GOT3 (cell line): ENCODE results near the gene C4orf50.
"Not testable (repeated sequence)": the region's sequence is repeated elsewhere in the genome, so short reads cannot be mapped to it uniquely, and the experiment has no call there.

Experiments
- DNase-seq: peaks from one replicate; lab custom pipeline; 2025; ENCODE audit warnings: mixed read lengths; lab: John Stamatoyannopoulos, UW

Gene C4orf50

GRCh38 chr4:5969336-5969735, 48.9 kb downstream of the C4orf50 start:
- no peak for DNase-seq

DNA sequence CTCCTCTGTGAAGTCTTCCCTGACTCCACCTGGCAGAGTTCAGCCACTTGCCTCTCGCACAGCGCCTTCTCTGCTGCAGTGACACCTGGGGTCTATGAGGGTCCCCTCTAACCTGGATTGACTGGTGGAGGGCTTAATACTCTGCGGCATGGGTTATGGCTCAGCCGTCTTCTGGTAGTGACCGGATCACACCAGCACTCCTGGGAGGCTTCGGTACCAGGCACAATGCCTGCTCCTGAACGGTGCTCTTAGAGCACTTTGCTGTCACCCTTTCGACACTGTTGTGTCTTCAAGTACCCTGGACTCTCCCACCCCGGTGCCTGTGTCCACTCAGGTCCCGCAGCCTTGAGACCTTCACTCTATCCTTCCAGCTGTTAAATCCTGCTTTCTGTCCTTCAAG, 50.0 kb downstream of the C4orf50 start:
- DNase-seq = no peak

DNA sequence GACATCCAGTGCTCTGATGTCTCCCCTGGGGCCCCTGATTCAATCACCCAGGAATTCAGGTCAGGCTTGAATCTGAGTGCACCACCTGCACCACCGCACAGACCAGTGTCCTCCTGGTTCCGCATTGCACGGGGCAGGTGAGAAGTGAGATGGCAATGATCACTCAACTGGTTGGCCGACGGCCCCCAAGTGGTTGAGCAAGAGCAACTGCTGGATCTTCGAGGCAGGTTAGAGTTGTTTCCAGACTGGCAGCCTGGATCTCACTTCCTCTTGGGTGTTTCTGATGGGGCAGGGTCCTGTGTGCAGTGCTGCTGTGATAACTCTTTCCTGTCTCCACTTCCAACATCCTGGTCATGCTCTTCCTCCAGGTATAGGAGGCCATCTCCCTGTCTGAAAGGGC, 50.4 kb downstream of the C4orf50 start:
- no peak for DNase-seq

DNA sequence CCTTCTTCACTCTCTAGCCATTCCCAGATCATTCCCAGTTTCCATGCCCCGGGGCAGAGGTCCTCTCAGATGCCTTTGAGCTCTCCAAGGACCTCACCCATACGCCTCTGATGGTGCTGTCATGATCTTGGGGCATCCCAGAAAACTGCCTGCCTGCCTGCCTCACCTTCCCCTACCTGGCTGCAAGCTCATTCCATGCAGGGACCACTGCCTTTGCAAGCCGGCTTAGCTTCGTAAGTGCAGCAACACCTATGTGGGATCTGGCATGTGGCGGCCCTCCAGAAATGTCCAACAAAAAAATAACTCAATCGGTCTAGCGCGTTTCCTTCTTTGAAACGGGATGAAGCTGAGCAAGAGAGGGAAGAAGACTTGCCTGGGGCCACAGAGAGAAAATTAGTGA, 53.0 kb downstream of the C4orf50 start:
- DNase-seq = no peak

GRCh38 chr4:5964030-5964429, 54.2 kb downstream of the C4orf50 start:
- no peak for DNase-seq

DNA sequence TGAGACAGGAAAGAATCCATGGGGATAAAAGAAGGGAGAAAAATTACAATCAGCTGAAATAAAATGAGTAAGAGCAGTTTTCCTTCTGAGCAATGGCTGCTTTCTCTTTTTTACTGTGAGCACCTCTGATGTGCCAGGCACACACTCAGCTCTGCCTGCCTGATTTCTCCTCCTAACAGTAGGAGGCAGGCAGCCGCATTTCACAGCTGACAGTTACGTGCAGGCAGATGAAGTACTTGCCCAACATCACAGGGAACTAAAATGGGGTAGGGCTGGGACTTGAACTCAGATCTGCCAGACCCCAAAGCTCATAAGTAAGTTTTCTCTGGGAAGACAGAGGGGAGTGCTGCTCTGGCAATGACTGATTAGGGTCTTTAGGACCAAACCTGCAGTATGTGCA, 54.6 kb downstream of the C4orf50 start:
- DNase-seq = no peak

GRCh38 chr4:5962416-5962815, 55.8 kb downstream of the C4orf50 start:
- DNase-seq = no peak

- no peak for DNase-seq
Observed at GRCh38 chr4:5960252-5960880, 57.9 kb downstream of the C4orf50 start.

DNA sequence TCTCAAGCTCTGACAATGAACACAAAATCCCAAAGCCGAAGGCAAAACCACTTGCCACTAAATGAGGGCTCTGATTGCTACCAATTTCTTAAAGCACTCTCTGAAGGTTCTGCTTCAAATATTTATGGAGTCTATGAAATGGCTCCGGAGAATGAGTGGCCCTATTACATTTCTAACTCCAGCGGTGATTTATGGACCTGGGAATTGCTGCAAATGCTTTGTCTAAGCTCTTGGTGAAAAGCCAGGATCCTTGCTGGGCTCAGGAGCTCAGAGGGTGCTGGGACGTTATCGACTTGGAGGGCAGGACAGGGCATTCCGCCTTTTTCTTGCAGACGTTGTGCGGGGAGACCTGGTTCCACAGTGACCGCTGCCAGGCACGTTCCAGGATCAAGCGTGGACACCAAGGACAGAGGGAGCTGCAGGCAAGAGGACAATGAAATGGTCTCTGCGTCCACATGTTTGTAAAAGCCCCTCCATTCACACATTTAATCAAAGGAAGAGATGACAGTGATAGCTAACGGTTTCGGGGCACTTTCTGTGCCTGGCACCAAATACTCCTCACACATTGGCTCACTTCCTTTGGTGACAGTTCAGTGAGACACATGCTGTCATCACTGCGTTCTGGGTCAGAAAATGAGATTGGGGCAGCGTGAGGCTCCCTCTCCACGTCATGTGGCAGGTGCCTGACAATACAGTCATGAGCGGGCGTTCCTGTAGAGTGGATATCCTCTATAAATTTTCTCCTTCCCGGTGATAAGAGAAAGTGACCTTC, 58.8 kb downstream of the C4orf50 start:
- no peak for DNase-seq

DNA sequence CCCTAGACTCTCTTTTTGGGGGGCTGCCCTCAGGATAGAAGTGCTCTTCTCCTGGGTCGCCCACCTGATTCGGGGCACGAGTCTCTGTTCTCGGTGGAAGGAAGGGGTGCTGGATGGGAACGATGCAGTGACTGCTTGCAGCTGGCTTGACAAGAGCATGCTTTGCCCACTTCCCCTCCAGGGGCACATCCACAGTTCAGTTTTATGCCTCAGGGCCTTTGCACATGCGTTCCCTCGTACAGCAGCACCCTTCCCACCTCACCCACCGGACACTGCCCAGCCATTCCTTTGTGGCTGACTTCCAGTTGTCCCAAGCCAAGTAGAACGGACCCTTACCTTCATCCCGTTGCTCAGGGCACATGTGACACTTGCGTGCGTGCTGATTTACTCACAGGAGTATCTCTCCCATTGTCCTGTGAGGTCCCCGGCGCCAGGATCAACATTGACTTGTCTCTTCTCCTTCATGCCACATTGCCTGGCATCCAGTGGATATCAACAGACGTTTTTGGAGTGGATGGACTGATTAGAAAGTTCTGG, 60.0 kb downstream of the C4orf50 start:
- no peak for DNase-seq

DNA sequence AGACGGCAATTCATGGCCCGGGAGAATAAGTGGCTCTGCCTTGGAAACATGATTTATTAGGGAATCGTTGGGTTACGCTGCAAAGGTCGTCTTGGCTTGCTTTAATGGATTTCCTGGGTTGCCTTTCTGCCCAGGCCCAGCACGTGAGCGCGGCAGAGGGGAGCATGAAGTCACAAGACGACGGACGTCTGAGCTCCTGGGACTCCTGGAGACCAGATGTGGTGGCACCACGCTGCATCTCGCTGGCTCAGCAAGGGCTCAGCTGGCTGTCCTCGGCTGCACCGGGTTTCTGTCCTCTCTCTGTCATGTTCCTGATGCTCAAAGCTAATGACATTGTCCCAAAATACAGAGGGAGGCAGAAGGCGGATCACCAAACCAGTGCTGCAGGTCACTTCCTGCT, 61.2 kb downstream of the C4orf50 start:
- no peak for DNase-seq

GRCh38 chr4:5956285-5957021, 61.8 kb downstream of the C4orf50 start:
- DNase-seq = no peak

- no peak for DNase-seq
Observed at GRCh38 chr4:5955856-5956255, 62.4 kb downstream of the C4orf50 start.

DNA sequence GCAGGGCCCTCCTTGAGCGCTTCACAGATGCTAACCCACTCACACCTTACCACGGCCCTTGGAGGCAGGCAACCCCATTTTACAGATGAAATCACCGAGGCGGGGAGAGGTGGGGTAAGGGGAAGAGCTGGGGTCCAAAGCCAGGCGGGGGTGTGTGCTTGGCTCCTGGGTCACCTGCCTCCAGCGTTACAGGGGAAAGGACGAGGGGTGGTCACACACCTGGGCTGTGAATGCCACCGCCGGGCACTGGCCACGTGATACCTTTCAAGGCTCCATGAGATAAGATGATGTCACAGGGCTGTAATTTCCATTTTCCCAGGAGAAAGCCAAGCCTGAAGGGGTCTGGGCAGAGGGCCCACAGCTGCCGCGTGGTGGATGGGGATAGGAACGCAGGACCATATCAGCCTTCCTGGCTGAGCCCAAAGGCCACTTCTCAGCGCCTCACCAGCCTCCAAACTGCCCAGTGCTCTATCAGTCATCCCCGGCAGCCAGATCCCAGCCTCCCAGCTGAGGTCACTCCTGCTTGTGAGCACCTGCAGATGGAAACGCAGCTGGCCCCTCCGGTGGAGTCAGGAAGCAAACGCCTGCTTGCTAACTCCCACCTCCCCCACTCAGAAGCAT, 62.9 kb downstream of the C4orf50 start:
- DNase-seq = no peak

GRCh38 chr4:5954056-5954760, 64.0 kb downstream of the C4orf50 start:
- no peak for DNase-seq

- DNase-seq = no peak
Observed at GRCh38 chr4:5952975-5953951, 65.0 kb downstream of the C4orf50 start.

GRCh38 chr4:5952286-5952974, 65.8 kb downstream of the C4orf50 start:
- no peak for DNase-seq

DNA sequence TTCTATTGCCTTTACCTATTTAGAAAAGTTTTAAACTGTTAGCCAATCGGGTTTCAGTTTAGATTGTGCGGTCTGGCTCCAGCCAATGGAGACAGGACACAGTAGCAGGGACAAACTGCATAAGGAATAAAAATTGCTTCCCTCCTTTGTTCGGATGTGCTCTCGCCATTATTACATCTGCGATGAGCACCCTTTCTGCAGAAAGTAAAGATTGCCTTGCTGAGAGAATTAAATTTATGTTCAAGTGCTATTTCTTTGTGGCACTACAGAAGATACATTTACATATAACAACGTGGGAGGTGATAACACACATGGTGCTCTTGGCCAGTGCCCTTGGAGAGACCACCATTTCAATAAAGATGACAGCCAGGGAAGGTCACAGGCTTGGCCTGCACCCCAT, 71.6 kb downstream of the C4orf50 start:
- not testable (repeated sequence) for DNase-seq

- DNase-seq = no peak
Observed at GRCh38 chr4:5945936-5946335, 72.3 kb downstream of the C4orf50 start.

- DNase-seq = no peak
Observed at GRCh38 chr4:5945171-5945570, 73.1 kb downstream of the C4orf50 start.
